Measurements from ENCODE around the gene CYLD.

Gene CYLD

DNA sequence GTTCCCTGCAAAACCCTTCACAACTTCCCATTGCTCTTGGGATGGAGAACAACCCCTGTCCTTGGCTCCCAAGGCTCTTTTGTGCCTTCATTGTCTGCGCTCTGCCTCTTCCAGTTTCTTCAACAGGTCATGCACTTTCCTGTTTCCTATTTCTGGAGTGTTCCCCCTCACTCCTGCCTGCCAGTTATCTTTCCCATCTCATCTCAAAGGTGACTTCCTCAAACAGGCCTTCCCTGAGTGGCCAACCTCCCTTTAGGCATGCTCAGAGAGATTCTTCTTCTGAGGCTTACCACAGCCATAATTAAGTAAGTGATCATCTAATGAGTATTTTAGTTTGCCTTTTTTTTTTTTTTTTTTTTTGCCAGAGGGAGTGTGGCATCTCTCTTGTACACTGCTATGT lies 2.9 kb upstream of the CYLD start:
- no peak for DNase-seq (ENCODE audit: low read depth in 2 of 2)

DNA sequence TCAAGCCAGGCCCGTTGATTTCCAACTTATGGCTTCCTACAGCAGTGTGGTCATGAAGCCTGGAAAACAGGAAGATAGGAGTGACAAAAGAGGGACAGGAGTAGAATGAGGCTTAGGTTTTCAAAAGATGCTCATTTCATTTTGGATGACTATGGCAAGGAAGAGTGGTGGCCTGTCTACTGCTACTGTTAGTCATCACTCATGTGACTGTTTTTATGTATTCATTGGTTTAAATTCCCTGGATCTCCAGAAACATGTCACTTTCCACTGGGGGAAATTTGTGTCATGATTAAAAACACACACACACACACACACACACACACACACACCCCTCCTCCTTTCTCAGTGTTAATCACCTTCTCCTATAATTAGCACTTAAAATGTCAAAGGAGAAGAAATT lies 1.1 kb upstream of the CYLD start:
- DNase-seq (ENCODE audit: low read depth in 2 of 2): no peak

DNA sequence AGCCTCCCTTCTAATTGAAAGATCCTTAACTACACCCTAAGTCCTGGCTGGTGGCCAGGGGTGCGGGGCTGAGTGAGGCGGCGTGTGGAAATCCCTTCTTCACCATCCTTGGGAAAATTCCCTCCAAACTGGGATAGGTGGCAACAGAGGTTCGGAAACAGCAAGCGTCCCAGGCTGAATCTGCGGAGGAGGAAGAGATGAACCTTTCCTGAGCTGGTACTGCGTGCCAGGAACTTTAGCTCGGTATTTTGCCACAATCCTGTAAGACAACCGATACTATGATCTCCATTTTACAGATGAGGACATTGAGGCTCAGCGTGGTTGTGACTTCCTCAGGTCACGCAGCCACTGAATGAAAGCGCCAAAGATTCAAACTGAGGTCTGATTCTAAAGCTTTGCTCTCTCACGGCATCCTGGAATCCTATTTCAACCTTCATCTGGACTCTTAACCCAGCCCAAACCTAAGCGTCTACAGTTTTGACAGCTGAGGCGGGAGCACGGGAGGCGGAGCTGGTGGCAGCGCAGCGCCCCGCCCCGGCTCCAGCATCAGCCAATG lies 583 bp upstream of the CYLD start:
- no peak for DNase-seq (ENCODE audit: low read depth in 2 of 2)

- peak in 1 of 2 donors; percentile 22 for DNase-seq (ENCODE audit: low read depth in 2 of 2)
Observed at GRCh38 chr16:50742576-50743200, 802 bp downstream of the CYLD start.

- no peak for DNase-seq (ENCODE audit: low read depth in 2 of 2)
Observed at GRCh38 chr16:50743581-50744225, 1.8 kb downstream of the CYLD start.

DNA sequence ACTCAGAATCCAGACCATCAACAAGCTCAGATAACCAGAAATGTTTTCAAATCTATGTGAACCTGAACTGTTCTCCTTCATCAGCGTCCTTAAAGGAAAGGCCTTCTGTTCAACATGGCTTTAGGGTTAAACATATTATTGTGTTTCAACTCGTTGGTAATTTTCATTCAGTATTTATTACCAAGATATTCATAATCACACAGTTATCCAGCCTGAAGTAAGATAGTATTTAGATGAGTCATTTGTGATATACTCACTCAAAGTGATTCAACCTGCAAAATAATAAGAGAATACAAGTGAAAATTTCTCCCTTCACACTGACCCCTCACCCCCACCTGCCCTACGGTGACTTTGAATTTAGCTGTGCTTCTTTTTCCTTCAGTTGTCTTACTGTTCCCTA lies 3.0 kb downstream of the CYLD start:
- no peak for DNase-seq (ENCODE audit: low read depth in 2 of 2)

DNA sequence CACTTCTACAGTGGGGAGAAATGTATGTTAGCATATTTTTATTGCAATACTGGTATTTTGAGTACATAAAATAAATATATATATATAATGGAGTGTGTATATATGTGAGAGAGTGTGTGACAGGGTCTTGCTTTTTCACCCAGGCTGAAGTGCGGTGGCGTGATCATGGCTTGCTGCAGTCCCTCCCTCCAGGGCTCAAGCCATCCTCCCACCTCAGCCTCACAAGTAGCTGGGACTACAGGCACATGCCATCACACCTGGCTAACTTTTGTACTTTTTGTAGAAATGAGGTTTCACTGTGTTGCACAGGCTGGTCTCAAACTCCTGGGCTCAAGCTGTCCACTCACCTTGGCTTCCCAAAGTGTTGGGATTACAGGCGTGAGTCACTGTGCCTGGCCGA lies 4.1 kb downstream of the CYLD start:
- no peak for DNase-seq (ENCODE audit: low read depth in 2 of 2)

DNA sequence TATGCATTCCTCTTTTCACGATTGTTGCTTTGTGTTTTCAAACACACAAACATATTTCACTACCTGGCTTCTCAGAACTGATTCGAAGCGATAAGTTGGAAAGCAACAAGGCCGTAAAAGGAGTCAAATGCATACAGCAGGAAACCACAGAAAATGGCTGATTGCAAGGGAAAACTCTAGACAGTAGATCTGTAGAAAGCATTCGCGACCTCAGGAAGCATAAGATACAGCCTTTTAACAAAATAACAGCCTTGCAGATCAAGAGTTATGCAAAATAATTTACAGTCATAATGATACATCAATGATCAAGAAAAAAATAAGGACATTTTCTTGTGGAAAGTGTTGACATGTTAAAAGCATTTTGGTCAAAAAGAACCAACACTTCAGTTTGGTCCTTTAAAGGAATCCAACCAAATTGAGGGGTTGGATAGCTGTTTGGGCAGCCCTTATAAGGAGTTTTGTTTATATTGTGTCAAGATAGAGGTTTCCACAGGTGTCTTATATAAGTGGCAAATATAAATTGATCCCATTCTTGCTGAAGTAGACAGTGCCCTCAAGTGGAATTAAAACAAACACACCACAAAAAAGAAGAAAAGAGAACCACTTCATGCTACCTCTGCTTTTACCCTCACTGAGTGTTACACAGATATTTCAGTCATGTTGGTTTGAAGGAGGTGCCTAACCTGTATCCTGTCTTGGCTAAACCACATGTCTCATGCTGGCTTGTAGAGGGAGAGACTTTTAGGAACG lies 5.5 kb downstream of the CYLD start:
- DNase-seq (ENCODE audit: low read depth in 2 of 2): no peak

- DNase-seq (ENCODE audit: low read depth in 2 of 2): no peak
Observed at GRCh38 chr16:50751528-50751927, 9.6 kb downstream of the CYLD start.

DNA sequence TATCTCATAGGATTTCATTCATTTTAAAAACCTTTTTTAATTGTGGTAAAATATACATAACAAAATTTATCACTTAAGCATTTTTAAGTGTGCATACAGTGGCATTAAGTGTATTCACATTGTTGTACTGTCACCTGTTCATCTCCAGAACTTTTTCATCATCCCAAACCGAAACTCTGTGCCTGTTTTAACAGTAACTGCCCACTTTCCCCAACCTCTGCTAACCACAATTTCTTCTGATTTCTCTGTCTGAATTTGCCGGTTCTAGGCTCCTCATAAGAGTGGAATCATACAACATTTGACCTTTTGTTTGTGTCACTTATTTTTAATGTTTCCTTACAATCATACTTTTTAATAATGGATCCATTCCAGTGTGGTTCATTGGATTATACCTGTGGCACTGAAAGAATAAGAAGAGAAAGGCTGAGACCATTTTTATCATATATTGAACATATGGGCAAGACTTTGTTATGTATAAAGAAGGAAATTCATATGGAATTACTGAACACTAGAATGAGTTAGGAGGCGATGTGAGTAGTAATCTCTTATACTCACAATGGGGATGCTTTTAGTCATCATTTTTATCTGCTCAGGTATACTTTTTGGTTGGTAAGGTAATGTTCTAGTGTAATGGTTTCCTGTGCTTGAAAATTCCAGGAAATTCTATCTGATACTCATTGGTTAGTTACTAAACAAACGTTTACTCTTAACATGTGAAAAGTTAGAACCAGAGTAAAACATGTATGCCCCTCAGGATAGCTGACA lies 10.8 kb downstream of the CYLD start:
- DNase-seq (ENCODE audit: low read depth in 2 of 2): no peak

GRCh38 chr16:50756473-50756872 lies 14.6 kb downstream of the CYLD start:
- no peak for DNase-seq (ENCODE audit: low read depth in 2 of 2)

DNA sequence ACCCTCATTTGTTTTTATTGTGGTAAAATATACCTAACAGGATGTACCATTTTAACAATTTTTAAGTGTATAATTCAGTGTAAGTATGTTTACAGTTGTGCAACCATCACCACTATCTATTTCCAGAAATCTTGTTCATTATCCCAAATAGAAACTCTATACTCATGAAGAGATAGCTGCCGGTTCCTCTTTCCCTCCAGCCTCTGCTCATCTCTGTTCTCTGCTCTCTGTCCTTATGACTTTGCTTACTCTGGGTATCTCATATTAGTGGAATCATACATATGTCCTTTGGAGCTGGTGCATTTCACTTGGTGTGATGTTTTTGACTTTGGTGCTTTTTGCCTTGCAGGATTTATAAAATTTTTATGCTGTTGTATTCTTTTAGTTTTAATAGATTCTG lies 19.4 kb downstream of the CYLD start:
- DNase-seq (ENCODE audit: low read depth in 2 of 2): no peak

DNA sequence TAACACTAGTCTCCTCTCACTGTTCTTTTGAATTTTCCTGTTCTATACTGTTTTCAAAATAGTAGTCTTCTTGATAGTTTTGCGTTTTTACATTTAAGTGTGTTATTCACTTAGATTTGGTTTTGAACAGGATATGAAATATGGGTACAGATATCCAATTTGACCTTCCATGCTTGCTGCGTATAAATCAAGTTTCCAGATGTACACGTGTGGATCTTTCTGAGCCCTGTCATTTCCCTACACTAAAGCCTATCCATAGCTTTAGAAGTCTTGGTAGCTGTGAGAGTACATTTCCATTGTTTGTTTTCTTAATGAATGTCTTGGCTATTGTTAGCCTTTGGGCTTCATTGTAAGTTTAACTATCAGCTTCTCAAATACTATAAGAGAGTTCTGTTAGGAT lies 20.4 kb downstream of the CYLD start:
- DNase-seq (ENCODE audit: low read depth in 2 of 2): no peak

DNA sequence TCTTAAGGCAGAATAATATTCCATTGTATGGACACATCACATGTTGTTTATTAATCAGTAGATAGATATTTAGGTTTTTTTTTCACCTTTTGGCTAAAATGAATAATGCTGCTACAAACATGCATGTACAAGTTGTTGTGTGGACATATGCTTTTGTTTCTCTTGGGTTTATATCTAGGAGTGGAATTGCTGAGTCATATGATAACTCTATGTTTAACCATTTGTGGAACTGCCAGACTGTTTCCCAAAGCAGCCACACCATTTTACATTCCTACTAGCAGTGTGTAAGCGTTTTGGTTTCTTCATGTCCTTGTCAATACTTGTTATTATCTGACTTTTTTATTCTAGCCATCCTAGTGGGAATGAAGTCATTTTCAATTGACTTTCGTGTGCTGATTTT lies 21.3 kb downstream of the CYLD start:
- DNase-seq (ENCODE audit: low read depth in 2 of 2): no peak

GRCh38 chr16:50765260-50765659 lies 23.4 kb downstream of the CYLD start:
- no peak for DNase-seq (ENCODE audit: low read depth in 2 of 2)

- no peak for DNase-seq (ENCODE audit: low read depth in 2 of 2)
Observed at GRCh38 chr16:50765861-50766260, 24.0 kb downstream of the CYLD start.

- DNase-seq (ENCODE audit: low read depth in 2 of 2): no peak
Observed at GRCh38 chr16:50767197-50767596, 25.3 kb downstream of the CYLD start.

DNA sequence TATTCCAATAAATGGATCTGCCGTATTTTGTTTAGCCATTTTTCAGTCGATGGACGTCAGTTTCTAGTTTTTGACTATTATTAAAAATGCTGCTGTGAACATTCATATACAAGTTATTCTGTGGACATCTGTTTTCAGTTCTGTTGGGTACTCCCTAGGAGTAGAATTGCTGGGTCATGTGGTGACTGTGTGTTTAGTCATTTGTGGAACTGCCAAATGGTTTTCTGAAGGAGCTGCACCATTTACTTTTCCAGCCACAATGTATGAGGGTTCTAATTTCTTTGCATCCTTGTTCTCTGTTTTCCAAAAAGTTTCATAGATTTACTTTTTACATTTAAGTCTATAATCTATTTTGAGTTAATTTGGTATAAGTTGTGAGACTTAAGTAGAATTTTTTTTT lies 29.5 kb downstream of the CYLD start:
- DNase-seq (ENCODE audit: low read depth in 2 of 2): no peak

DNA sequence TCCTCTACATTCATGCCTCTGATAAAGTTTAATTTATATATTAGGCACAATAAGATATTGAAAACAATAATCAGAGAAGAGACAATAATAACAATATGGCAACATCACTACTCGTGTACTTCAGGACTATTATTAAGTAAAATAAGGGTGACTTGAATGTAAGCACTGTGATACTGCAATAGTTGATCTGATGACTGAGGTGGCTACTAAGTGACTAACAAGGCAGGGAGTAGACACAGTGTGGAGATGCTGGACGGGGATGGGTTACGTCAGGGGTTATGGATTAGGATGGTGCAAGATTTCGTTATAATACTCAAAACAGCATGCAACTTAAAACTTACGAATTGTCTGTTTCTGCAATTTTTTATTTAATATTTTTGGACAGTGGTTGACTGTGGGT lies 32.5 kb downstream of the CYLD start:
- no peak for DNase-seq (ENCODE audit: low read depth in 2 of 2)

DNA sequence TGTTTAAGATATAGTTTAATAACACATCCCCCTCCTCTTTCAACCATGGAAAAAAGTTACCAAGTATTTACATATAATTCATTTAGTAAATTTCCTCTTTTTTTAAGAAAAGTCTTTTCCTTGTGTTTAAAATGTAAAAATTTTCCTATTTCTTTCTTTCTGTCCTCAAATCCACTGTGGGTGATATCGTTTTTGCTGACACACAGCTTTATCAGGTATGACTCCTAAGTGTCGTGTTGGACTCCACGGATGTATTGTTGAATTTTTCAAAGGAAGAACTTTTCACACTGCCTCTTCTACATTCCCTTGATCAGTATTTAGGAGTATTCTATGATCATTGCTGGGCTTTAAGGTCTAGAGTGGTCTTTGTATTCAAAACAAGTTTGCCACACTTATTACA lies 33.1 kb downstream of the CYLD start:
- DNase-seq (ENCODE audit: low read depth in 2 of 2): no peak

- no peak for DNase-seq (ENCODE audit: low read depth in 2 of 2)
Observed at GRCh38 chr16:50776037-50776436, 34.2 kb downstream of the CYLD start.

Measured in stimulated activated CD8-positive, alpha-beta memory T cell treated with anti-CD3 and anti-CD28 coated beads, Interleukin-2, amount 100 ng/mL, for 1 hour (primary cell).